Activated T-cell treated with anti-CD3 and anti-CD28 coated beads, Interleukin-2, amount 50 U/mL, for 1 hour (primary cell): ENCODE data around the gene PTPRN2.

Experiments used
- DNase-seq: peaks from one replicate; pipeline ENCODE4 v3.0.0-alpha.2; 2020

PTPRN2 gene

GRCh38 chr7:157615101-157615817, 972.4 kb downstream of the PTPRN2 start:
- DNase-seq = no peak

GRCh38 chr7:157614457-157615020, 973.1 kb downstream of the PTPRN2 start:
- DNase-seq = no peak

- no peak for DNase-seq
Measured at GRCh38 chr7:157613575-157614322, 973.9 kb downstream of the PTPRN2 start.

GRCh38 chr7:157612664-157613561, 974.7 kb downstream of the PTPRN2 start:
- DNase-seq = peak; percentile 80

GRCh38 chr7:157612009-157612663, 975.5 kb downstream of the PTPRN2 start:
- DNase-seq = peak; percentile 43

- DNase-seq = no peak
Measured at GRCh38 chr7:157611341-157611740, 976.3 kb downstream of the PTPRN2 start.

- no peak for DNase-seq
Measured at GRCh38 chr7:157610671-157611295, 976.8 kb downstream of the PTPRN2 start.

- DNase-seq = no peak
Measured at GRCh38 chr7:157609932-157610640, 977.5 kb downstream of the PTPRN2 start.

- DNase-seq = no peak
Measured at GRCh38 chr7:157609516-157609915, 978.1 kb downstream of the PTPRN2 start.

- DNase-seq = no peak
Measured at GRCh38 chr7:157607218-157607617, 980.4 kb downstream of the PTPRN2 start.

- no peak for DNase-seq
Measured at GRCh38 chr7:157606140-157606539, 981.5 kb downstream of the PTPRN2 start.

- no peak for DNase-seq
Measured at GRCh38 chr7:157605638-157606037, 982.0 kb downstream of the PTPRN2 start.

- DNase-seq = no peak
Measured at GRCh38 chr7:157604661-157605381, 982.8 kb downstream of the PTPRN2 start.

- no peak for DNase-seq
Measured at GRCh38 chr7:157603716-157604115, 983.9 kb downstream of the PTPRN2 start.

GRCh38 chr7:157603005-157603404, 984.6 kb downstream of the PTPRN2 start:
- no peak for DNase-seq

- DNase-seq = no peak
Measured at GRCh38 chr7:157602581-157602980, 985.0 kb downstream of the PTPRN2 start.

- DNase-seq = no peak
Measured at GRCh38 chr7:157602156-157602555, 985.5 kb downstream of the PTPRN2 start.

- DNase-seq = no peak
Measured at GRCh38 chr7:157601530-157601929, 986.1 kb downstream of the PTPRN2 start.

- no peak for DNase-seq
Measured at GRCh38 chr7:157599491-157599890, 988.1 kb downstream of the PTPRN2 start.

- DNase-seq = no peak
Measured at GRCh38 chr7:157597562-157597961, 990.1 kb downstream of the PTPRN2 start.

GRCh38 chr7:157596881-157597280, 990.7 kb downstream of the PTPRN2 start:
- no peak for DNase-seq
